Liver (tissue), 3 donors: ENCODE data around the gene IRGQ.

Experiments used
- ATF3 ChIP-seq: IDR thresholded peaks from 2 replicates; pipeline ENCODE4 v1.6.1; 2016; ENCODE audit warnings: antibody characterized with exemption
- MAX ChIP-seq: IDR thresholded peaks from 2 replicates; pipeline ENCODE4 v1.6.1; 2016; ENCODE audit warnings: antibody characterized with exemption
- TF ChIP-seq, protein P1 (sequence below): fragments of 150-350 bp; IDR thresholded peaks from 2 replicates; pipeline ENCODE4 v1.5.1; 2017; ENCODE audit warnings: improper control_type of control experiment, low read depth, low read length; ENCODE audit not compliant: missing input control
- donor health status: healthy.
- donor health status: healthy.

DNA sequence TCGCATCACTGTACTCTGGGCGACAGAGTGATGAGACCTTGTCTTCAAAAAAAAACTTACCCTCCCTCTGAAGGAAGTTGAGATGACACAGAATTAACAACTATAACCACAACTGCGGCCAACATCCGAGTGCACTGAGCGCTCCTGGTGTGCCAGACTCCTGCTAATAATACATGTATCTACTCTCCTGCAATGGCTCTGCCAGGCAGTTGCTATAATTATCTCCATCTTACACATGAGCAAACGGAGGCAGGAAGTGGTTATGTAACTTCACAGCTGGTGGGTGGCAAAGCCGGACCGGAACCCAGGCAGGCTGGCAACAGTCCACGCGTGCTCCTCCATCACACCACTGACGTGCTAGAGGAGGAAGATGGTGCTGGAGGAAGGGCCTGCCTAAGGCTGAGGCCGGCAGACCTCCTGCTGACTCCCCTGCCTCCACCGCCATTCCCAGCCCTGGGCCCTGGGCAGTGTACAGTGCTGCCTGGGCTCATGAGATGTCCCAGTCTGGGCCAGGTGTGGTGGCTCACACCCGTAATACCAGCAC lies 33.2 kb downstream of the IRGQ start:
- TF ChIP-seq, protein P1, sequence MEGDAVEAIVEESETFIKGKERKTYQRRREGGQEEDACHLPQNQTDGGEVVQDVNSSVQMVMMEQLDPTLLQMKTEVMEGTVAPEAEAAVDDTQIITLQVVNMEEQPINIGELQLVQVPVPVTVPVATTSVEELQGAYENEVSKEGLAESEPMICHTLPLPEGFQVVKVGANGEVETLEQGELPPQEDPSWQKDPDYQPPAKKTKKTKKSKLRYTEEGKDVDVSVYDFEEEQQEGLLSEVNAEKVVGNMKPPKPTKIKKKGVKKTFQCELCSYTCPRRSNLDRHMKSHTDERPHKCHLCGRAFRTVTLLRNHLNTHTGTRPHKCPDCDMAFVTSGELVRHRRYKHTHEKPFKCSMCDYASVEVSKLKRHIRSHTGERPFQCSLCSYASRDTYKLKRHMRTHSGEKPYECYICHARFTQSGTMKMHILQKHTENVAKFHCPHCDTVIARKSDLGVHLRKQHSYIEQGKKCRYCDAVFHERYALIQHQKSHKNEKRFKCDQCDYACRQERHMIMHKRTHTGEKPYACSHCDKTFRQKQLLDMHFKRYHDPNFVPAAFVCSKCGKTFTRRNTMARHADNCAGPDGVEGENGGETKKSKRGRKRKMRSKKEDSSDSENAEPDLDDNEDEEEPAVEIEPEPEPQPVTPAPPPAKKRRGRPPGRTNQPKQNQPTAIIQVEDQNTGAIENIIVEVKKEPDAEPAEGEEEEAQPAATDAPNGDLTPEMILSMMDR: no peak
- TF ChIP-seq ATF3 (no peak), MAX (no peak)
